ENCODE data around the gene EIF3F.

The EIF3F gene

GRCh38 chr11:8039530-8040260 is 52.6 kb downstream of the EIF3F start:
- DNase-seq (ENCODE audit: low read depth) = no peak

GRCh38 chr11:8040261-8040920 is 53.3 kb downstream of the EIF3F start:
- DNase-seq (ENCODE audit: low read depth) = peak; percentile 30

GRCh38 chr11:8040921-8041285 is 53.8 kb downstream of the EIF3F start:
- DNase-seq (ENCODE audit: low read depth) = no peak

- DNase-seq (ENCODE audit: low read depth) = no peak
Measured at GRCh38 chr11:8041576-8041975, 54.4 kb downstream of the EIF3F start.

- DNase-seq (ENCODE audit: low read depth) = no peak
Measured at GRCh38 chr11:8043756-8044155, 56.6 kb downstream of the EIF3F start.

- no peak for DNase-seq (ENCODE audit: low read depth)
Measured at GRCh38 chr11:8045839-8046238, 58.7 kb downstream of the EIF3F start.

GRCh38 chr11:8047382-8047781 is 60.2 kb downstream of the EIF3F start:
- DNase-seq (ENCODE audit: low read depth) = no peak

- no peak for DNase-seq (ENCODE audit: low read depth)
Measured at GRCh38 chr11:8049084-8049483, 61.9 kb downstream of the EIF3F start.

Measured in amniotic epithelial cell (primary cell).